GM20431 (cell line): Measurements from ENCODE around the gene PCK2.

ENCODE experiments used
- in situ Hi-C: fragments of 300-500 bp; cut with MseI, MboI; formaldehyde crosslinking; loops from one replicate; pipeline ENCODE4 v1.15.0; 2020; ENCODE audit warnings: low sequenced_read_pairs; ENCODE audit not compliant: unreplicated experiment

Gene PCK2

DNA sequence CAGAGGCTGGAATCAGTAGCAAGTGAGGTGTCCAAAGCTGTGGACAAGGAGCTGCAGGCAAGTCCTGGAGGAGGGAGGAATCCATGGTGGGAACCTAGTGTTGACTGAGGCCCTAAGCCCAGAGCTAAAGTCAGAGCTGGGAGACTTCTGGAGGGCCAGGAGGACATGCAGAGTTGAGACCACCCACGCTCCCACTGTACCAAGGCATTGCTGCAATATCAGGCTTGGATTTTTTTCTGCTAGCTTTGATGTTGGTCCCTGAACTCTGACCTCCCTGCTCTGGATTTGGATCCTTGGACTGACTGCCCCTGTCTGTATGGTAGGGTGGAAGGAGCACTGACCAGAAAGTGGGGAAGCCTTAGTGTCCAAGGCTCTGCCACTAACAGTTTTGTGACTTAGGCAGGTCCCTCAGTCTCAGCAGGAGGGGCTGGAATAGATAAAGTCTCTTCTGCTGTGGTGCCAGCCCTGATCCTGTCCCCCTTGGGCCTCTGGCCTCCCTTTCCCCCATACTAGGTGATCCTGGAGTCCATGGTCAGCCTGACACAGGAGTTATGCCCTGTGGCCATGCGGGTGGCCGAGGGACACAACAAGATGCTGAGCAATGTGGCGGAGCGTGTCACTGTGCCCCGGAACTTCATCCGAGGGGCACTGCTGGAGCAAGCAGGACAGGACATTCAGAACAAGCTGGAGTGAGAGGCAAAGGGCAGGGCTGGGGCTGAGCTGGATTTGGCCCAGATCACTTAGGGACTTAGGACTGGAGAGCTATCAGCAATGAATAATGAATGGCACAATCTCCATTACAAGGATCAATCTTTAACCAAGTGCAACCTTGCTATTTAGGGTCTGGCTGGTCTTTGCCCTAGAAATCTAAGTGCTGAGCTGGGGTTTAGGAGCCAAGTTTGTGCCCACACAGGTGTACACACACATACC, 32.9 kb upstream of the PCK2 start:
- in situ Hi-C loops: no loop called here

DNA sequence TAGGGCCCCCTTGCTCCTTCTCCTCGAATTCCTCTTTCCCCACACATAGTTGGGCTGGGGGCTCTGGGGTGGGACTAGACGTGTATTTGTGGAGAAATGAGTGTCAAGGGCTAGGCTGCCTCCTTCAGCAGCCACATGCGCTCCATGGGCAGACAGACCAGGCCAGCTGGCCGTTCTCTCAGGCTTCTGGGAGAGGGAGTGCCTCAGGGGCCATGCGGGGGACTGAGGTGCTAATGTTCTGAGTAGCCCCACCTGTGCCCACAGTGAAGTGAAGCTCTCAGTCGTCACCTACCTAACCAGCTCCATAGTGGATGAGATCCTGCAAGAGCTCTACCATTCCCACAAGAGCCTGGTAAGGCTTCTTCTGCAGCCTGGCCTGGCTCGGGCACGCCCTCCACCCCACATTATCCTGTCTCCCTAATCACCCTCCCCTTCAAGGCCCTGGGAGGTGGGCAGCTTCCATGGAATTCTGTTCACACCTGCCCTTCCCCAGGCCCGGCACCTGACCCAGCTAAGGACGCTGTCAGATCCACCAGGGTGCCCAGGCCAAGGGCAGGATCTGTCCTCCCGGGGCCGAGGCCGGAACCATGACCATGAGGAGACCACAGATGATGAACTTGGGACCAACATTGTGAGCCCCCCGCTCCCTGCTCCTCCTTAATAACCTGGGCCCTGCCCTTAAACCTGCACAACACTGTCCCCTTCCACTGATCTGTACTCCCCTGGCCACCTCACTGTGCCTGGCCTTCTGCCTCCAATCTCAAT, 31.7 kb upstream of the PCK2 start:
- in situ Hi-C loops: no loop called here

DNA sequence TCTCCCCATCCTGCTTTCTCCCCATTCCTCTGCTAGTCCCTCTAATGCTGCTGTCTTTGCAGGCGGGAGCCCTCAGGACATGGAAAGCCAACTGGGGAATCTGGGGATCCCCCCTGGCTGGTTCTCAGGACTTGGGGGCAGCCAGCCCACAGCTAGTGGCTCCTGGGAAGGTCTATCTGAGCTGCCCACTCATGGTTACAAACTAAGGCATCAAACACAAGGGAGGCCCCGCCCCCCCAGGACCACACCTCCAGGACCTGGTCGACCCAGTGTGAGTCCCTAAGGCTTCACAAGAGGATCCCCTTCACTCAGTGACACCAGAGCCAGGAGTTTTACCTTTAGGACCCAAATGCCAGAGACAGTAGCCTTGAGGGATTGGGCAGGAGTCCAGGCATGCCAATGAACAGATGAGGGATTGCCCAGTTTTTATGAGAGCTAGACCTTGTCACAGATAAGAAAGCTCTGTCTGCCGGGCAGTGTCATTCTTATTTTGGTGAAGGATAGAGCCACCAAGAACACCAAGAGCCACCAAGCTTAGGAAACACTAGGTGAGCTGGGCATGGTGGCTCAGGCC, 30.8 kb upstream of the PCK2 start:
- in situ Hi-C loops: no loop called here

DNA sequence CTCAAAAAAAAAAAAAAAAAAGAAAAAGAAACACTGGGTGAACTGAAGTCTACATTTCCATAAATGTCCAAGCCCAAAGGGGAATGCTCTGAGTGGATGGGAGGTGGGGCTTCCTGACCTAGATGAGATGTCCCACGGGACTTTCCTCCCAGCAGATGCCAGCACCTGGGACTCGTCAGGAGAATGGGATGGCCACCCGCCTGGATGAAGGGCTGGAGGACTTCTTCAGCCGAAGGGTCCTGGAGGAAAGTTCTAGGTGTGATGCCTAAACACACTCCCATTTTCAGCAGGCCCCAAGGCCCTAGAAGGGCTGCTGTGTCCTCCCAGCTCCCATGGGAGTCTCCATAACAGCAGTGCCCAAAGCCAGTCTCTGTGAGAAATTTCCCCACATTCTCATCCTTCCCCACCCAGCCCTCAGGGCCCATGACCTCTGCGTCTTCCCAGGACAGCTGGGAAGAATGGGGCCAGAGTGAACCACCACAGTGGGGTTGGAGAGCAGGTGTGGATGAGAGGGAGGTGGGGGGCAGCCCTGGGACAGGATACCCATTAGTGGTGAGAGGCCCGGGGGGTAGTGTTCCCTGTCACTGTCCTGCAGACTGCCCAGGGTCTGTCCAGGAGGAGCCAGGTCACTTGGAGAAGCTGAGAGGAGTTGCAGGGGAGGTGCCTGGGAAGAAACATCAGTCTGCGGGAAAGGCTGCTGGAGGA, 29.9 kb upstream of the PCK2 start:
- in situ Hi-C loops: no loop called here

DNA sequence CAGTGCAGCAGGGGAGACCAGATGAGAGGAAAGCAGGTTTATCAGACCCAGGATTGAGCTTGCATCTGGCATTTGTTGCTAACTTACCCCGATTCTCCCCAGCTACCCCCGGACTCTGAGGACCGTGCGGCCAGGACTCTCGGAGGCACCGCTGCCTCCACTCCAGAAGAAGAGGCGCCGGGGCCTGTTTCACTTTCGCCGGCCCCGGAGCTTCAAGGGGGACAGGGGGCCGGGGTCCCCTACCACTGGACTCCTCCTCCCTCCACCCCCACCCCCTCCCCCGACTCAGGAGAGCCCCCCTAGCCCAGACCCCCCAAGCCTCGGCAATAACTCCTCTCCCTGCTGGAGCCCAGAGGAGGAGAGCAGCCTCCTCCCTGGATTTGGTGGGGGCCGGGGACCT, 29.3 kb upstream of the PCK2 start:
- in situ Hi-C loops: no loop called here

DNA sequence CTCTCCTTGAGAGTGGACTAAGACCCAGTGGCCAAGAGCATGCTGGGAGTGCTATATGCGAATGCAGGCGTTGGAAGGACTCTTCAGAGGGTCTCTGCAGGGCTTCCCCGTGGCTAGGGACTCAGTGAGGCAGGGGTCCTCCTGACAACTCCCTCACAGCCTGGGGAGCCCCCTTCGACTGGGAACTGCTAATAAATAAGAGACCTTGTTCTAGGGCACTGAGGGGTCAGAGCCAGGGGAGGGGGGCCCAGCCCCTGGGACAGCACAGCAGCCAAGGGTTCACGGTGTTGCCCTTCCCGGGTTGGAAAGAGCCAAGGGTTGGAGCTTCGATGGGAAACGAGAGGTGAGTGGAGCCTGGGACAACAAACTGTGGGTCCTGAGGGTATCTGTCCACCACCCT, 28.7 kb upstream of the PCK2 start:
- in situ Hi-C loops: no loop called here

DNA sequence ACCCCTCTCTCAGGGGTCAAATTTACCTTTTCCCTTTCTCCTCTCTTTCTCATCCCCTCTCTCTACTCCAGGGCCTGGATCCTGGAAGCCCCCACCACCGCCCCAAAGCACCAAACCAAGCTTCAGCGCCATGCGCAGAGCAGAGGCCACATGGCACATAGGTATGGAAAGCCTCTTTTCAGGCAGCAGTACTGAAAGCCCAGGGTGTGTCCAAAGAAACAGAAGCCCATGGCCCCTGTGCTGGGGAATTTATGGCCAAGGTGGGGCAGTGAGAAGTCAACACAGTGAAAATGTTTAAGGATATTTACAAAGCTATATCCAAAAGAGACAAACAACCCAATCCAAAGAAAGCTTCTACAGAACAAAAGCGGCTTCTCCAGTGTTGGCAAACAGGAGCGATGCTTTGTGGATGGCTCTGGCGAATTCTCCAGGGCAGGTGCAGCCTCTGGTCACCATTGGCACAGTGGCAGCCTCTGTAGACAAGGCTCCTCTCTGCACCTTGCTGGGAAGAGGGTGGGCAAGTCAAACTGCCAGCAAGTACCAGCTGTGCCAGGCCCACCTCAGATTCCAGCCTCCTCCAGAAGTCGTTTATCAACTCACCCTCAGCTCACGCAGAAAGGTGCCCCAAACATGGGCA, 27.5 kb upstream of the PCK2 start:
- in situ Hi-C loops: no loop called here

DNA sequence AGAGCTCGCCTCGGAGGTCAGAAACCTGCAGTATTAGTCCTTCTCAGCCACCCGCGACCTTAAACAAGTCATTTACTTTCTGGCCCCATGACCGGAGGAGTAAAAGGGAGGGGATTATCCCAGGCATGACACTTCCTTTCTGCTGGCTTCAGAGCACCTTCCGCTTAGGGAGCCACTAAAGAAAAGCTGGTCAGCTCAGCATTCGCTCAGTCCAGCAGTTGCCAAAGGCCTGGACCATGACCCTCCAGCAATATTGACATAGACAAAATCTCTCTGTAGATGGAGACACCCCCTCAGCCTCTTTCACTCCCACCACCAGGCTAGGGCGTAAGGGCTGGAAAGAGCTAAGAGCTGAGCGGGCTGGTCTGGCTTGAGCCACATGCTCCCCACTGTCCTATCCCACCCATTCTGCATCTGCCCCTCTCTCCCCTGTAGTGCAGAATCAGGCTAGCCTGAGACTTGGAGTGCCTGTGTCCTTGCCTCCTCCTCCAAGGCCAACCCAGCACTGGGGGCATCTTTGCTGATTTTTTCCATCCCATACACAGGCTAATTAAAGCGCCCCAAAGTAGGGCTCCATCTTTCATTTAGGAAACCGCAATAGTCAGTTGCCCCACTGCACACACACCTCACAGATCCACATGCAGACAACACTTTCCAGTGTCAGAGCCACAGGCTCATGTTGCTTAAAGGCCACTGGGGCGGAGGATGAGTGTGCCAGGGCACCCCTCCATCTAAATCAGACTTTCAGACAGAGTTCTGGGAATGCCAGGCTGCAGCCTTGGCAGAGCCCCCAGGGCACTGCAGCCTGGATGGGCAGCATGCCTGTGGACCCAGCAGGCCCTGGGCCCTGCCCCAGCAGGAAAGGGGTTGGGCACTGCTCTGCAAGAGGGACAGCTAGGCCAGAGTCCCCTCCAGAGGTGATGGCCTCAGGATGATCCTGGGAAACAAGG, 26.7 kb upstream of the PCK2 start:
- in situ Hi-C loops: no loop called here

DNA sequence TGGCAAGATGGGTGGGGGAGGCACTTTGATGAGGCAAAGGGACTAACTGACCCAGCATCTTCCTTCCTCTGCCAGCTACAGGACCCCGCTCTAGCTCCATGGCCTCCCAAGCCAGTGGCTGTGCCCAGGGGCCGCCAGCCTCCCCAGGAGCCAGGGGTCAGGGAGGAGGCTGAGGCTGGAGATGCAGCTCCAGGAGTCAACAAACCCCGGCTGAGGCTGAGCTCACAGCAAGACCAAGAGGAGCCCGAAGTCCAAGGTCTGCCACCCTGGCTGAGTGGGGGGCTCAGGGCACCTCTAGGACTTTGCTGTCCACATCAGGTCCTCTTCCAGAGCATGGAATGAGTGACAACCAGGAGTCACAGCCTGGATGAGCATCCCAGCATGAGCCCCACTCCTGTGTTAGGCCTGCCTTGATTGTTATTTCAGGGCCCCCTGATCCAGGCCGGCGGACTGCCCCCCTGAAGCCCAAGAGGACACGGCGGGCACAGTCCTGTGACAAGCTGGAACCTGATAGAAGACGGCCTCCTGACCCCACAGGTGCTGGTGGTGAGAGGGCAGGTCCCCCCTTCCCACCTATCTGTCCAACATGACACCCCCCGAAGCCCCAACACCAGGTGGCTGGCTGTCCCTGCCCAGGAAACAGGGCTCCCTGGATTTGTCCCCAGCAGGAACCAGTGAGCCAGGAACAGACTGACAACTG, 25.2 kb upstream of the PCK2 start:
- in situ Hi-C loops: no loop called here

DNA sequence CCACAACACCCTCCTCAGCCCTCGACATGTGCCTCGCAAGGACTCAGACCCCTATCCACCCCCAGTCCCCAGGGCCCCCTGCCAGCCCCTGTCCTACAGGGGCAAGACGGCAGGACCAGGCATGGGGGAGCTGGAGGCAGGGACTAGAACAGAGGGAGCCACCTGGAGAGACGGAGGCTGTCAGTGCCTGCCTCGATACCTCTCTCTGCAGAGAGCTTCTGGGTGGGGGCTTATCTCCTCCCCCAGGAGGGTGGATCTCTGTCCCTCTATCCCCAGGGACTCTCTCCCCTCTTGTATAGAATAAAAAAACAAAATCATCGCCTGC, 24.7 kb upstream of the PCK2 start:
- in situ Hi-C loops: no loop called here

DNA sequence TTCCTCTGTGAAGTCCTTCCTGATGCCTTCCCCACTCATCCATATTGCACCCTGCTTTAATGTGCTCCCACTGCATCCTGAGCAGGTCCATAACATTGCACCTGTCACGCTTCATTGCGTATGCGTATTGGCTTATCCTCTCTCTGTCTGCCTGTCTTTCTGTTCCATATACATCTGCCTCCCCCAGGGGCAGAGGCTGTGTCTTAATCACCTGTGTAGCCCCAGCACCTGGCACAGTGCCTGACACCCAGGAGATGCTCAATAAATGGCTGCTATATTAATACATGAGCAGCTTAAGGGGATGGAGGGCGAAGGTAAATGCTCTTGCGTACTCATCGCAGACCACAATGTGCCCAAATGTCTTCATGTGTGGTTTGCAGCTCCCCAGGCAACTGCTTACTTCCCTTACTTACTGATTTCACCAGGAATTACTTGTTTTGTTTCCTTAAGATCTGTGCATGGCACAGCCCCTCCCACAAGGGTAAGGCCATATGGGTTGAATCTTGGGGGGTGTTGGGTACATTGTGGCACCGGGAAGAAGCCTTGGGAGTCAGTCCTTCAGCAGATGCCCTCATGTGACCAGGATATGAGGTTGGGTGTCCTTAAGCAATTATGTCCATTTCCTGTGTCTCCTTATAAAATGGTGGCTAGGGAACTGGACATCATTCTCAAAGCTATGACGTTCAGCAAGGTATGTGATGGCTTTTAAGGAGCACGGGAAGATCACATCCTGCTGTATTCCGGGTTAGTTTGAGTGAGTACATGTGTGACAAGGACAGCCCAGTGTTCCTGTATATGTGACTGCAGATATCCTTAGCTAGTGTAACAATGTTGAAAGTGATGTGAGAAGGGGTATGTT, 23.6 kb upstream of the PCK2 start:
- in situ Hi-C loops: no loop called here

DNA sequence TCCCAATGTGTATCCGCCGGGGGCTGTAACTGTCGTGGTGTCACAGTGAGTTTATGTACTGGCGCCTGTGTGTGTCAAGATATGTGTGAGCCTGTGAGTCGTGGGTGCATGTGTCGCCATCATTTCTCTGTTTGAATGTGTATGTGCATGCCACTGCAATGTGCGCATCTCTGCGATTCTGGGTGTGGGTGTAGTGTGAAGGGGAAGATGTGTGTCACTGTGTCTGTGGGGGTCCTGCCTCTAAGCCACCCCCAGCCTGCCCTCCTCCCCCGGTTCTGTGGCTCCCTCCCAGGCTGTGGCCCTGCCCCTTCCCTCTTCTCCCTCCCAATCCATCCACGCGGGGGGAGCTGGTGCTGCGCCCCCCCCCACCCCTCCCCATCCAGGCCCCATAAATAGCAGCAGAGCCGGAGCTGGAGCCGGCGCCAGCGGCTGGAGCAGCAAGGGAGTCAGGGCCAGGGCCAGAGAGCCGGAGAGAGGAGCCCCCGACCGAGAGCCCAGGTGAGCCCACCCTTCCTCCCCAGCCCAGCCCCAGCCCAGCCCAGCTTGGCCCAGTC, 22.9 kb upstream of the PCK2 start, which contains the start of gene CPNE6:
TSS of gene CPNE6 (plus strand) at position 419 of the 554 bp plus-strand sequence. CDS start 1,375 bp downstream, outside the sequence.
- in situ Hi-C loops: no loop called here

DNA sequence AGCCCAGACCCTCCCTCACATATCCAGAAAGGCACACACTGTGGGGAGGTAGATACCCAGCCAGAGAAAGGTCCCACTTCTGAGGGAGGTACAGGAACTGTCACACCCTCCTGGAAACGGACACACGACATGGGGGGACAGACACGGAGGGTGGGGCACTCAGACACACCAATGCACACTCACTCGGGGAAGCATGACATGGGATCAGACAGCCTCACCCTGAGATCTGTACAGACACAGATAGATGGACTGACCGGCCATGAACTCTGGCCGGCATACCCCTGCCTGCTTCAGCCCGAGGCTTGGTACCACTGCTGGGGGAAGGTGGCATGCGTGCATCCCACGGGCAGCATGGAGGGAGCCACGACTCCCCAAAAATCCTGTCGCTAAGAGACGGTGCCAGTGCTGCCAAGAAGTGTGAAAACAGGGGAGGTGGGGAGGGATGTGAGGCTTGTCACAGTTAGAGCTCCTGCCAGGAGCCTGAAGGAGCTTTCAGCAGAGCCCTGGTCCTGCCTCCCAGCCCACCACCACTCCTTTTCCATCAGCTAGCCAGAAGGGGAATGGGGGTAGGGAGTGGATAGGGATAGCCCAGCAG, 22.2 kb upstream of the PCK2 start:
- in situ Hi-C loops: no loop called here

DNA sequence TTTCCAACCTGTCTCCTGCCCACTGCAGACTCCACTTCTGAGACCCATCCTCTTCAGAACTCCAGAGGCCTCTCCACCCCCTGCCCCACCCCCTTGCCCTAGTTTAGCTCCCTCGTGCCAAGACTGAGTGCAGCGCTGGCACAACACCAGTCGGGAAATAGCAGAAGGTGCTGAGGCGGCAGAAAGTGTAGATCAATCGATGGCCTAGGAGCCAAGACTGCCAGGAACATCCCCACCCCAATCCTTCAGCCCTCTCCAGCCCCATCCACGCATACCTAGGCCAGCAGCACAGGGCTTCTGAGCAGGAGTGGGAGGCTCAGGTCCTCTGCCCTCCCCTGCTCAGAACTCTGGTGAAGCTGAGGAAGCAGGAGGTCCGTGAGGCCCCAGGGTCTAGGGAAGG, 21.7 kb upstream of the PCK2 start:
- in situ Hi-C loops: no loop called here

DNA sequence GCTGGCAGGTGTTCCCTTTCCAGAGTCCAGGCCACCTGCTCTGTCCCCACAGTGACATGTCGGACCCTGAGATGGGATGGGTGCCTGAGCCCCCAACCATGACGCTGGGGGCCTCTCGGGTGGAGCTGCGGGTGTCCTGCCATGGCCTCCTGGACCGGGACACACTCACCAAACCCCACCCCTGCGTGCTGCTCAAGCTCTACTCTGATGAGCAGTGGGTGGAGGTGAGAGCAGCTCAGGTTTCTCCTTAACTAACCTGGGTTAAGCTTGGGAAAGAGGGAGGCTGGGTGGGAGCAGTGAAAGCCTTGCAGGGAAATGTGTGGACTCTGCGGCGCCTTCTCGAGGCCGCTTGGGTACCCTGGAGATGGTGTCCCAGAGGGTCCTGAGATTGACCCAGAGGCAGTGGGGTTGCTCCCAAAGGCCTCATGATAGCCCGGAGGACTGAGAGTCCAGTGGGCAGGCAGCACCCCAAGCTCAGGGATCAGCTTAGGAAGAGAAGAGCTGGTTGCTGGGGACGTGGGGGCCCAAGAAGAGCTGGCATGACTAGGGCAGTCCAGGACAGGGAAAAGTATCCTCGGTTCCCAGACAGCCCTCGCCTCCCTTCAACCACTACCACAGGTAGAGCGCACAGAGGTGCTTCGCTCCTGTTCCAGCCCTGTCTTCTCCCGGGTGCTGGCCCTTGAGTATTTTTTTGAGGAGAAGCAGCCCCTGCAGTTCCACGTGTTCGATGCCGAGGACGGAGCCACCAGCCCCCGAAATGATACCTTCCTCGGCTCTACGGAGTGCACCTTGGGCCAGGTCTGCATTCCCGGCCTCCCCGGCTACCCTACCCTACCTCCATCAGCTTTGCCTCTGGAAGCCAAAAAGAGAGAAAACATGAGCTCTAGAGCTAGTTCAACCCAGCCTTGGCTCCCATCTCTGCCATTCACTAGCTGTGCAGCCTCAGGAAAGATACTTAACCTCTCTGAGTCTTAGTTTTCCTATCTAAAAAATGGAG, 20.9 kb upstream of the PCK2 start:
- in situ Hi-C loops: no loop called here
